Neural cell (in vitro differentiated cells): ENCODE data around the gene MACC1.

Experiments used
- CTCF ChIP-seq: fragments of 450-650 bp; IDR thresholded peaks from 2 replicates; pipeline ENCODE4 v1.5.1; 2014; ENCODE audit warnings: antibody characterized with exemption, mild to moderate bottlenecking, moderate library complexity; ENCODE audit not compliant: poor library complexity, severe bottlenecking
- EP300 ChIP-seq: fragments of 450-650 bp; conservative IDR thresholded peaks from 2 replicates; pipeline ENCODE4 v1.6.1; 2014; ENCODE audit warnings: antibody characterized with exemption, mild to moderate bottlenecking, moderate library complexity; ENCODE audit not compliant: poor library complexity, severe bottlenecking
- EZH2 ChIP-seq: fragments of 200-600, 300-800 bp; shearing (Covaris generic), sonication (generic); IDR thresholded peaks from 2 replicates; pipeline ENCODE4 v1.6.1; 2014; ENCODE audit warnings: antibody characterized with exemption, low read length, borderline replicate concordance, mild to moderate bottlenecking; ENCODE audit not compliant: insufficient read depth, poor library complexity, severe bottlenecking
- MXI1 ChIP-seq: fragments of 450-650 bp; conservative IDR thresholded peaks from 2 replicates; pipeline ENCODE4 v1.6.1; 2014; ENCODE audit warnings: antibody characterized with exemption, mild to moderate bottlenecking; ENCODE audit not compliant: poor library complexity, severe bottlenecking
- POLR2AphosphoS5 ChIP-seq: IDR thresholded peaks from 2 replicates; pipeline ENCODE4 v1.6.1; 2012
- RAD21 ChIP-seq: fragments of 450-650 bp; conservative IDR thresholded peaks from 2 replicates; pipeline ENCODE4 v1.6.1; 2014; ENCODE audit warnings: antibody characterized with exemption, mild to moderate bottlenecking, moderate library complexity
- REST ChIP-seq: IDR thresholded peaks from 2 replicates; pipeline ENCODE4 v1.6.1; 2012; ENCODE audit warnings: borderline replicate concordance
- SMC3 ChIP-seq: fragments of 450-650 bp; conservative IDR thresholded peaks from 2 replicates; pipeline ENCODE4 v1.6.1; 2014; ENCODE audit warnings: antibody characterized with exemption, mild to moderate bottlenecking, moderate library complexity; ENCODE audit not compliant: poor library complexity
- TAF1 ChIP-seq: IDR thresholded peaks from 2 replicates; pipeline ENCODE4 v1.6.1; 2012; ENCODE audit warnings: low read depth

GRCh38 chr7:20257212-20257611 lies 40.0 kb upstream of the MACC1 start:
- no peak for TF ChIP-seq MXI1
- peak; percentile 80 for TF ChIP-seq POLR2AphosphoS5
- TF ChIP-seq EP300: peak; percentile 72
- no peak for TF ChIP-seq CTCF
- no peak for TF ChIP-seq EZH2
- TF ChIP-seq RAD21: no peak
- no peak for TF ChIP-seq REST
- TF ChIP-seq SMC3: no peak
- no peak for TF ChIP-seq TAF1
